Raji (cell line): ENCODE data around the gene KANSL2.

Source experiments
- POLR2A ChIP-seq: IDR thresholded peaks from 2 replicates; pipeline ENCODE4 v1.6.1; 2011; ENCODE audit warnings: low read depth, low read length, control low read depth; ENCODE audit not compliant: insufficient read depth

The KANSL2 gene

GRCh38 chr12:48686037-48686595, 4.1 kb upstream of the KANSL2 start:
- TF ChIP-seq POLR2A = no peak

DNA sequence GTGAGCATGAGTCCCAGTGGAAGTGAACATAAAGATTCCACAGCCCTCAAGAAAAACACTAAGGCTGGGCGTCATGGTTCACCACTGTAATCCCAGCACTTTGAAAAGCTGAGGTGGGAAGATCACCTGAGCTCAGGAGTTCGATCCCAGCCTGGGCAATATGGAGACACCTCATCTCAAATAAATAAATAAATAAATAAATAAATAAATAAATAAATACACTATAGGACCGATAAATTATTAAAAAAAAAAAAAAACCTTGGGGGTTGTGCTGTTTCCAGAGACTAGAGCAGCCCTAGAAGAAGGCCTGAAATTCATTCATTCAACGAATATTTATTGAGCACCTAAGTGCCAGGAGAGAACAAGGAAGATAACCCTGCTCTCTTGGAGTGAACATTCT, 1.5 kb upstream of the KANSL2 start:
- no peak for TF ChIP-seq POLR2A

- no peak for TF ChIP-seq POLR2A
These were observed 889 bp upstream of the KANSL2 start for GRCh38 chr12:48682927-48683326.

DNA sequence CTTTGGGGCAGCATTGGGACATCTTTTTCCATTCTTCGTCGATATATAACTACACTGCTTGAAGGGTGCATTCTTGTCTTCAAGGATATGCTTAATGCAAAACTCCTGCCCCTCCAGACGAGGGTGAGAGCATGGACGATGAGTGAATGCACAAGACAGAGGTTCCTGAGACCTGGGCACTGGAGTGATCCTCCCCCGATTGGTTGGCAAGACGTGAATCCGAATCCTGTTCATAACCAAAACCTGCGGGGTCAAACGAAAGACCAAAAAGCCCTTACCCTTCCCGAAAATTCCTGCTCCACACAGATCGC, 684 bp downstream of the KANSL2 start:
- no peak for TF ChIP-seq POLR2A

- no peak for TF ChIP-seq POLR2A
These were observed 1.2 kb downstream of the KANSL2 start for GRCh38 chr12:48680861-48681260.

GRCh38 chr12:48678551-48679185, 3.4 kb downstream of the KANSL2 start:
- no peak for TF ChIP-seq POLR2A

DNA sequence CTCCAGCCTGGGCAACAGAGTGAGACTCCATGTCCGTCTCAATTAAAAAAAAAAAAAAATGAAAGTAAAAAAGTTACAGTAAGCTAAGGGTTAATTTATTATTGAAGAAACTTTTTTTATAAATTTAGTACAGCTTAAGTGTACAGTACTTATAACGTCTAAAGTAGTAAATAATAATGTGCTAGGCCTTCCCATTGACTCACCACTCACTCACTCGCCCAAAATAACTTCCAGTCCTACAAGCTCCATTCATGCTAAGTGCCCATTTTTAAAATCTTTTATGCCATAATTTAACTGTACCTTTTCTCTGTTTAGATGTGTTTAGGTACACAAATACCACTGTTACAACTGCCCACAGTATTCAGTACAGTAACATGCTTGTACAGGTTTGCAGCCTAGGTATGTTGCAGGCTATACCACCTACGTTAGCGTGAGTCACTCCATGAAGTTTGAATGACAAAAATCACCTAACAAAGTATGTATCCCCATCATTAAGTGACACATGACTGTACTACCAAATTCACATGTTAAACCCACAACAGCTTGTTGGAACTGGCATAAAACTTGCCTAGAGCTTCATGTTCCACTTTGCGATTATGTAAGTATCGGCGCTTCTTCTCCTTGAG, 10.7 kb downstream of the KANSL2 start:
- no peak for TF ChIP-seq POLR2A

- no peak for TF ChIP-seq POLR2A
These were observed 13.0 kb downstream of the KANSL2 start for GRCh38 chr12:48668996-48669395.

DNA sequence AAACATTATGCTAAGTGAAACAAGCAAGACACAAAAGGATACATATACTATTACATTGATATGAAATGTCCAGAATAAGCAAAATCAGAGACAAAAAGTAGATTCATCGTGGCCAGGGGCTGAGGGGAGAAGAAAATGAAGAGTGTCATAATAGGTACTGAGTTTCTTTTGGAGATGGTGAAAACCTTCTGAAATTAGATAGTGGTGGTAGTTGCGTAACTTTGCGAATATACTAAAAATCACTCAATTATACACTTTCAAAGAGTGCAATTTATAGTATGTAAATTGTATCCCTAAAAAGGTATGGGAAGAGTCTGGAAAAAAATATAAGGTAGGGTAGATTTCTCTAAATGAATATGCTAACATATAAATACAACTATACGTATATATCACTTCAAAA, 22.2 kb downstream of the KANSL2 start:
- TF ChIP-seq POLR2A = no peak

DNA sequence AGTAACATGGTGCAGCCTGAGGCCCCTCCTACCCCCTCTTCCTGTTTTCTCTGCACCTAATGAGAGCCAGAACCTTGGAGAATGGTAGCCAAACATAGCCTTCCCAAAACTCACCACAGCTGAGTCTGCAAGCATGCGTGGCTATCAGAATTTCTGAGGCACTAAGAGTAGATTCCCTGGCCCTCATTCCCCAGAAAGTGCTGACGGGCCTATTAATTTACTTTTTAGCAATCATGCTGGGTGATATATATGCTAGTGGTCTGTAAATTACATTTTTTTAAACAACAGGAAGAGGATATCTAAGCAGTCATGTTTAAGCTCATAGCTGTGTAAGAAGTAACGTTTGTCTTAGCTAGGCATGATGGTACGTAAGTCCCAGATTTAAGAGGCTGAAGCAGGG, 30.4 kb downstream of the KANSL2 start:
- no peak for TF ChIP-seq POLR2A

GRCh38 chr12:48643011-48643410, 39.0 kb downstream of the KANSL2 start:
- TF ChIP-seq POLR2A = no peak

GRCh38 chr12:48640854-48641253, 41.2 kb downstream of the KANSL2 start:
- TF ChIP-seq POLR2A = no peak

GRCh38 chr12:48640428-48640827, 41.6 kb downstream of the KANSL2 start:
- TF ChIP-seq POLR2A = no peak

DNA sequence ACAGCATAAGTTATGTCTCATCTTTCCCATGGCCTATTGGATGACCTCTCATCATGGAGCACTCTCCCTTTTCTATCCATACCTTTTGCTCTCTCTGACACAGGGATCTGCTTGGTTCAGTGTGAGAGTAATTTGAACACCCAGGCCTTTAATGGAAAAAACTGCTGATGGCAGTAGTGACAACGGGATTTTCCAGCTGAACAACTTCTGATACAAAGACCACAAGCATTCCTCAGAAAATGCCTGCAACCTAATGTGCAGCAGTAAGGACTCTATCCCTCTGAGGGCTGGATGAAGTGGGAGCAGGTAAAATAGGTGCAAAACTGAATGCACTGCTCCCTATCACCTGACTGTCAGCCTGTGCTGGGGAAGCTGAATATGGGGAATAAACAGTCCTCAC, 51.0 kb downstream of the KANSL2 start:
- no peak for TF ChIP-seq POLR2A

GRCh38 chr12:48630346-48630745, 51.7 kb downstream of the KANSL2 start:
- no peak for TF ChIP-seq POLR2A

- TF ChIP-seq POLR2A = no peak
These were observed 52.5 kb downstream of the KANSL2 start for GRCh38 chr12:48629541-48629940.

- no peak for TF ChIP-seq POLR2A
These were observed 54.5 kb downstream of the KANSL2 start for GRCh38 chr12:48627556-48627955.
